ENCODE measurements around the gene PLCZ1. TPM values are rescaled to one million over a fixed set of nuclear protein-coding genes. Genes with fewer than 3 reads are reported as not detected.

PLCZ1 gene
- total RNA-seq, 2 donors from 2014 or later, result not detected

DNA sequence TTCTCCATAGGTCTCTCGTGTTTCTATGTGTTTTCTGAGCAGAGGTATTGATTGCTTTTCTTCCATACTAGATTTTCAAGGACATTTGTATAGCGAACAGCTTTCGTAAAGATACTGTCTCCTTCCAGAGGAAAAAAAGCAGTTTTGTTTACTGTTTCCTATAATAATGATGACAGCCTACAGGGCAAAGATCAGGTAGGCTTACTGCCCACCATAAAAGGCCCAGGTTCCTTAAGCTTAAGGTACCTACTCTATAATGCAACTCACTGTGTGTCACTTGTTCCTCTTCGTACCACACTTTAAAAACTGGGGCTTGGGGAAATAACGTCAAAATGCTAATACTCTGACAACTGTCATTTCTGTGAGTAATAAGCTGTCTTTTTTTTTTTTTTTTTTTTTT lies 6.7 kb downstream of the PLCZ1 start:
- WGBS, 2 experiments (ENCODE audit: insufficient coverage in 1 of 2, insufficient read length in 1 of 2), result 77 to 85% methylated on average over 4 to 5 of the region's 5 CpGs
- Mint-ChIP-seq H3K27me3 (ENCODE audit: insufficient read depth) (no peaks in the 10 kb centered on the region), H3K36me3 (ENCODE audit: low read depth) (peaks cover 7% of the 10 kb centered on the region)

DNA sequence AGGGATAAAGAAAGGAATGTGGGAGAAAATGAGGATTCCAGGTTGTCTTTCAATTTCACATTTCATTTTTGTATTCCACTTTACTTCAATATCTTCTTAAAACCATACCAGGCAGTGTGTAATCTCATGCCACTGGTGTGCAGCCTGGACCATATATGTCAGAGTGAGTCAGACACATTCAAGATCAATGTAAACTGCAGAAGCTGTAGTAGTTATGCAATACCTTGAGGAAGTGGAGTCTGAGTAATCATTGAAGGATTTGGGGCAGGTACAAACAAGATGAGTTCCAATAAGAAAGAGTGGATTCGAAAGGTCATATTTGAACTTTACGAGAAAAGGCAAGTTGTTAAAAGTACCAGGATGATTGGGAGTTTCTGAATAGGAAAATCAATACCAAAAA lies 14.1 kb downstream of the PLCZ1 start:
- TF ChIP-seq, protein P1, sequence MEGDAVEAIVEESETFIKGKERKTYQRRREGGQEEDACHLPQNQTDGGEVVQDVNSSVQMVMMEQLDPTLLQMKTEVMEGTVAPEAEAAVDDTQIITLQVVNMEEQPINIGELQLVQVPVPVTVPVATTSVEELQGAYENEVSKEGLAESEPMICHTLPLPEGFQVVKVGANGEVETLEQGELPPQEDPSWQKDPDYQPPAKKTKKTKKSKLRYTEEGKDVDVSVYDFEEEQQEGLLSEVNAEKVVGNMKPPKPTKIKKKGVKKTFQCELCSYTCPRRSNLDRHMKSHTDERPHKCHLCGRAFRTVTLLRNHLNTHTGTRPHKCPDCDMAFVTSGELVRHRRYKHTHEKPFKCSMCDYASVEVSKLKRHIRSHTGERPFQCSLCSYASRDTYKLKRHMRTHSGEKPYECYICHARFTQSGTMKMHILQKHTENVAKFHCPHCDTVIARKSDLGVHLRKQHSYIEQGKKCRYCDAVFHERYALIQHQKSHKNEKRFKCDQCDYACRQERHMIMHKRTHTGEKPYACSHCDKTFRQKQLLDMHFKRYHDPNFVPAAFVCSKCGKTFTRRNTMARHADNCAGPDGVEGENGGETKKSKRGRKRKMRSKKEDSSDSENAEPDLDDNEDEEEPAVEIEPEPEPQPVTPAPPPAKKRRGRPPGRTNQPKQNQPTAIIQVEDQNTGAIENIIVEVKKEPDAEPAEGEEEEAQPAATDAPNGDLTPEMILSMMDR (conservative IDR thresholded peaks at IDR 0.05), result no peak
- Mint-ChIP-seq H3K27me3 (ENCODE audit: insufficient read depth) (no peaks in the 10 kb centered on the region), H3K4me3 (no peak overlapping the region), H3K9me3 (no peaks in the 10 kb centered on the region), H3K36me3 (ENCODE audit: low read depth) (no peaks in the 10 kb centered on the region), H3K4me1 (peaks cover 7% of the 10 kb centered on the region), H3K27ac (no peak overlapping the region)
- DNase-seq, result no peak
- H3K27me3 ChIP-seq (ENCODE audit: control insufficient read depth, insufficient read depth, low read length, poor library complexity, severe bottlenecking), result no peaks in the 10 kb centered on the region
- no peaks in the 10 kb centered on the region for H3K36me3 ChIP-seq (ENCODE audit: control insufficient read depth, insufficient read depth, low read length)
- 90 to 93% methylated on average over 2 of the region's 2 CpGs for WGBS, 2 experiments (ENCODE audit: insufficient coverage in 1 of 2, insufficient read length in 1 of 2)
- no peak overlapping the region for H3K27ac ChIP-seq (ENCODE audit: low read depth, low read length)
- peaks cover 4% of the 10 kb centered on the region for H3K4me1 ChIP-seq (ENCODE audit: control insufficient read depth, insufficient read depth, low read length)
- no peak overlapping the region for H3K9ac ChIP-seq (ENCODE audit: extremely low read depth, low read length, poor library complexity, severe bottlenecking)
- H3K9me3 ChIP-seq (ENCODE audit: control insufficient read depth, low read length), result no peaks in the 10 kb centered on the region
- no peak overlapping the region for H3K4me3 ChIP-seq (ENCODE audit: low read length)

More for the DNA sequence above, 6.7 kb downstream of the PLCZ1 start:
- DNase-seq, result no peak
- peaks cover 22% of the 10 kb centered on the region for H3K9me3 Mint-ChIP-seq
- Histone ChIP-seq H3K9ac (ENCODE audit: extremely low read depth, low read length, poor library complexity, severe bottlenecking) (no peak overlapping the region), H3K27me3 (ENCODE audit: control insufficient read depth, insufficient read depth, low read length, poor library complexity, severe bottlenecking) (no peaks in the 10 kb centered on the region), H3K4me3 (ENCODE audit: low read length) (no peak overlapping the region), H3K9me3 (ENCODE audit: control insufficient read depth, low read length) (peaks cover 24% of the 10 kb centered on the region), H3K36me3 (ENCODE audit: control insufficient read depth, insufficient read depth, low read length) (no peaks in the 10 kb centered on the region), H3K4me1 (ENCODE audit: control insufficient read depth, insufficient read depth, low read length) (peaks cover 4% of the 10 kb centered on the region), H3K27ac (ENCODE audit: low read depth, low read length) (no peak overlapping the region)
- H3K4me3 Mint-ChIP-seq, result no peak overlapping the region
- TF ChIP-seq, protein P1 (conservative IDR thresholded peaks at IDR 0.05), result no peak
- peaks cover 7% of the 10 kb centered on the region for H3K4me1 Mint-ChIP-seq
- no peak overlapping the region for H3K27ac Mint-ChIP-seq

DNA sequence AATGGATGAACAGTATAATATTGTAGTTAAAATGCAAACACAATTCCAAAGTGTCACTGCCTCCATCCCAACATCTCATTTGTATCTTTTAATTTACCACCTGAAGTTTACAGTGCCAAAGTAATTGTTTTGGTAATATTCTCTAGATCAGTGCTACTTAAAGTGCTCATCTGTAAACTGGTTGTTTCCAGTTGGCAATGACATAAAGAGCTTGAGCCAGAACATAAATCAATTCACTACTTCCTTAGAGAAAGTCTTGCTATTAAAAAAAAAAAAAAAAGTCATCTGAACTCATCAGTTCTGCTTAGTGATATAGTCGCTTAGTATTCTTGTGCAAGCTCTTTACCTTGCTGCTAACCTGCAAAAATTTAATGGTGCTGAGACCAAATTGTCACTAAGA lies 16.4 kb downstream of the PLCZ1 start:
- 95% methylated on average over 1 of the region's 1 CpG; no CpG with 5 or more reads in 1 of the 2 experiments for WGBS, 2 experiments (ENCODE audit: insufficient coverage in 1 of 2, insufficient read length in 1 of 2)
- Mint-ChIP-seq H3K4me3 (no peak overlapping the region), H3K4me1 (peaks cover under 1% of the 10 kb centered on the region), H3K27me3 (ENCODE audit: insufficient read depth) (no peaks in the 10 kb centered on the region), H3K36me3 (ENCODE audit: low read depth) (no peaks in the 10 kb centered on the region), H3K27ac (no peak overlapping the region), H3K9me3 (no peaks in the 10 kb centered on the region)
- no peak for DNase-seq
- Histone ChIP-seq H3K9ac (ENCODE audit: extremely low read depth, low read length, poor library complexity, severe bottlenecking) (no peak overlapping the region), H3K27me3 (ENCODE audit: control insufficient read depth, insufficient read depth, low read length, poor library complexity, severe bottlenecking) (no peaks in the 10 kb centered on the region), H3K4me1 (ENCODE audit: control insufficient read depth, insufficient read depth, low read length) (no peaks in the 10 kb centered on the region), H3K4me3 (ENCODE audit: low read length) (no peak overlapping the region), H3K27ac (ENCODE audit: low read depth, low read length) (no peak overlapping the region), H3K36me3 (ENCODE audit: control insufficient read depth, insufficient read depth, low read length) (no peaks in the 10 kb centered on the region), H3K9me3 (ENCODE audit: control insufficient read depth, low read length) (no peaks in the 10 kb centered on the region)
- TF ChIP-seq, protein P1 (conservative IDR thresholded peaks at IDR 0.05), result no peak

Data from endodermal cell (in vitro differentiated cells).